Astrocyte (in vitro differentiated cells and primary cell): Measurements from ENCODE around the gene MKRN2OS. TPM values are rescaled to one million over a fixed set of nuclear protein-coding genes. Genes with fewer than 3 reads are reported as not detected.
A peak's percentile ranks its signal among the peaks of the same experiment; 100 is the strongest.

Source experiments
- DNase-seq: peaks from one replicate; pipeline ENCODE4 v3.0.0-alpha.2; 2010; ENCODE audit warnings: low read depth
- FAIRE-seq: peaks from 2 replicates; lab custom pipeline; 2011; peaks lifted over from hg19 to GRCh38; lab: Jason Lieb, UNC
- H2AFZ ChIP-seq: 2 replicates; pipeline ENCODE4 v1.6.0; 2012; ENCODE audit warnings: low read depth, low read length, inconsistent platforms
- H3K27ac ChIP-seq: 2 replicates; pipeline ENCODE4 v1.5.1; 2011; ENCODE audit warnings: low read depth, low read length, inconsistent platforms
- H3K27me3 ChIP-seq: 2 replicates; pipeline ENCODE4 v1.6.0; 2011; ENCODE audit warnings: low read length, inconsistent platforms; ENCODE audit not compliant: insufficient read depth
- H3K36me3 ChIP-seq: 2 replicates; pipeline ENCODE4 v1.5.1; 2011; ENCODE audit warnings: low read length, inconsistent platforms; ENCODE audit not compliant: insufficient read depth
- H3K4me1 ChIP-seq: 2 replicates; pipeline ENCODE4 v1.5.1; 2011; ENCODE audit warnings: low read length, inconsistent platforms; ENCODE audit not compliant: insufficient read depth
- H3K4me2 ChIP-seq: 2 replicates; pipeline ENCODE4 v1.6.0; 2012; ENCODE audit warnings: low read length, inconsistent platforms
- H3K4me3 ChIP-seq: 2 replicates; pipeline ENCODE4 v1.5.1; 2011; ENCODE audit warnings: low read depth, mild to moderate bottlenecking, low read length, inconsistent platforms; ENCODE audit not compliant: insufficient read depth
- H3K79me2 ChIP-seq: 2 replicates; pipeline ENCODE4 v1.6.0; 2012; ENCODE audit warnings: mild to moderate bottlenecking, low read length, inconsistent platforms; ENCODE audit not compliant: insufficient read depth
- H3K9ac ChIP-seq: 2 replicates; pipeline ENCODE4 v1.6.0; 2012; ENCODE audit warnings: mild to moderate bottlenecking, low read length, inconsistent platforms
- H3K9me3 ChIP-seq: 2 replicates; pipeline ENCODE4 v1.5.1; 2012; ENCODE audit warnings: low read depth, mild to moderate bottlenecking, low read length, inconsistent platforms; ENCODE audit not compliant: insufficient read depth
- H4K20me1 ChIP-seq: 2 replicates; pipeline ENCODE4 v1.6.0; 2012; ENCODE audit warnings: low read length, inconsistent platforms; ENCODE audit not compliant: insufficient read depth
- H3K27ac Mint-ChIP-seq: one replicate; pipeline ENCODE4 v1.8.0; 2021; ENCODE audit warnings: mild to moderate bottlenecking, mixed read lengths; ENCODE audit not compliant: unreplicated experiment
- H3K27me3 Mint-ChIP-seq: one replicate; pipeline ENCODE4 v1.8.0; 2021; ENCODE audit warnings: low read depth, mixed read lengths; ENCODE audit not compliant: unreplicated experiment
- H3K36me3 Mint-ChIP-seq: one replicate; pipeline ENCODE4 v1.8.0; 2021; ENCODE audit warnings: low read depth, mixed read lengths; ENCODE audit not compliant: unreplicated experiment
- H3K4me1 Mint-ChIP-seq: one replicate; pipeline ENCODE4 v1.8.0; 2021; ENCODE audit warnings: low read depth, mixed read lengths; ENCODE audit not compliant: unreplicated experiment
- H3K4me3 Mint-ChIP-seq: one replicate; pipeline ENCODE4 v1.8.0; 2021; ENCODE audit warnings: mild to moderate bottlenecking, moderate library complexity, mixed read lengths; ENCODE audit not compliant: unreplicated experiment
- H3K9me3 Mint-ChIP-seq: one replicate; pipeline ENCODE4 v1.8.0; 2021; ENCODE audit warnings: mild to moderate bottlenecking, mixed read lengths; ENCODE audit not compliant: unreplicated experiment
- CTCF ChIP-seq: IDR thresholded peaks from 2 replicates; pipeline ENCODE4 v1.5.1; 2011; ENCODE audit warnings: low read depth, mild to moderate bottlenecking, inconsistent platforms, low read length, moderate library complexity; ENCODE audit not compliant: insufficient read depth
- EZH2 ChIP-seq: IDR thresholded peaks from 2 replicates; pipeline ENCODE4 v1.6.1; 2012; ENCODE audit warnings: mild to moderate bottlenecking, low read length, inconsistent platforms; ENCODE audit not compliant: insufficient read depth
- total RNA-seq: library from RNA; stranded (reverse); gene quantifications from 2 replicates; pipeline ENCODE4 v1.2.1, GENCODE V29; 2021

The MKRN2OS gene
- total RNA-seq, 1 donor from 2014 or later, result 0.25 TPM

GRCh38 chr3:12583280-12583679, 38.0 kb upstream of the MKRN2OS start:
- Mint-ChIP-seq H3K36me3 (peaks cover 13% of the 10 kb centered on the region), H3K4me1 (peaks cover 10% of the 10 kb centered on the region), H3K4me3 (no peak overlapping the region), H3K27ac (no peak overlapping the region), H3K27me3 (no peaks in the 10 kb centered on the region), H3K9me3 (no peaks in the 10 kb centered on the region)
- Histone ChIP-seq H3K79me2 (peaks cover 13% of the 10 kb centered on the region), H3K27me3 (no peaks in the 10 kb centered on the region), H3K4me1 (peaks cover 9% of the 10 kb centered on the region), H4K20me1 (peaks cover 78% of the 10 kb centered on the region), H3K9me3 (no peaks in the 10 kb centered on the region), H3K4me2 (no peak overlapping the region), H3K36me3 (peaks cover 68% of the 10 kb centered on the region), H2AFZ (no peak overlapping the region), H3K9ac (no peak overlapping the region), H3K4me3 (no peak overlapping the region), H3K27ac (no peak overlapping the region)
- DNase-seq (no peak), FAIRE-seq (no peak)
- no peak for TF ChIP-seq CTCF
- no peak for TF ChIP-seq EZH2

- Histone ChIP-seq H3K4me2 (no peak overlapping the region), H3K9me3 (no peaks in the 10 kb centered on the region), H3K79me2 (peaks cover 13% of the 10 kb centered on the region), H3K4me3 (no peak overlapping the region), H2AFZ (no peak overlapping the region), H3K4me1 (peaks cover 3% of the 10 kb centered on the region), H3K27ac (no peak overlapping the region), H4K20me1 (peaks cover 78% of the 10 kb centered on the region), H3K9ac (no peak overlapping the region), H3K36me3 (peaks cover 64% of the 10 kb centered on the region), H3K27me3 (no peaks in the 10 kb centered on the region)
- H3K4me3 Mint-ChIP-seq, result no peak overlapping the region
- peaks cover 13% of the 10 kb centered on the region for H3K36me3 Mint-ChIP-seq
- TF ChIP-seq CTCF, result no peak
- TF ChIP-seq EZH2, result no peak
- no peaks in the 10 kb centered on the region for H3K9me3 Mint-ChIP-seq
- peak overlapping the region; percentile 58 for H3K27ac Mint-ChIP-seq
- H3K27me3 Mint-ChIP-seq, result no peaks in the 10 kb centered on the region
- FAIRE-seq (no peak), DNase-seq (no peak)
- H3K4me1 Mint-ChIP-seq, result peaks cover 10% of the 10 kb centered on the region
Measured at GRCh38 chr3:12582730-12583129, 37.4 kb upstream of the MKRN2OS start.

GRCh38 chr3:12579905-12580304, 34.6 kb upstream of the MKRN2OS start:
- FAIRE-seq, result no peak
- Mint-ChIP-seq H3K36me3 (peaks cover 26% of the 10 kb centered on the region), H3K27ac (no peak overlapping the region)

More at GRCh38 chr3:12579905-12580304, 34.6 kb upstream of the MKRN2OS start:
- H4K20me1 ChIP-seq, result peaks cover 79% of the 10 kb centered on the region
- H3K4me1 ChIP-seq, result peaks cover 5% of the 10 kb centered on the region
- peaks cover 56% of the 10 kb centered on the region for H3K36me3 ChIP-seq
- H3K79me2 ChIP-seq, result peaks cover 17% of the 10 kb centered on the region
- peak overlapping the region; percentile 5 for H3K4me2 ChIP-seq
- peak; percentile 46 for DNase-seq
- TF ChIP-seq EZH2 (no peak), CTCF (no peak)
- H2AFZ ChIP-seq, result no peak overlapping the region
- no peak overlapping the region for H3K9ac ChIP-seq
- Mint-ChIP-seq H3K27me3 (no peaks in the 10 kb centered on the region), H3K9me3 (no peaks in the 10 kb centered on the region), H3K4me3 (peak overlapping the region; percentile 27), H3K4me1 (peaks cover 10% of the 10 kb centered on the region)
- no peak overlapping the region for H3K27ac ChIP-seq
- no peak overlapping the region for H3K4me3 ChIP-seq
- no peaks in the 10 kb centered on the region for H3K27me3 ChIP-seq
- no peaks in the 10 kb centered on the region for H3K9me3 ChIP-seq
